ENCODE data around the gene ACOT2.
"Not testable (repeated sequence)": the region's sequence is repeated elsewhere in the genome, so short reads cannot be mapped to it uniquely, and the experiment has no call there.

- TF ChIP-seq BHLHE40 (IDR thresholded peaks at IDR 0.05; ENCODE audit: borderline replicate concordance in 1 of 2, low read depth in 2 of 2, low read length in 1 of 2); ZSCAN29 (IDR thresholded peaks at IDR 0.05); RBBP5 (conservative IDR thresholded peaks at IDR 0.05); CEBPB (IDR thresholded peaks at IDR 0.05; ENCODE audit: borderline replicate concordance in 1 of 2, low read depth in 2 of 2, low read length in 2 of 2); PBX3 (IDR thresholded peaks at IDR 0.05; ENCODE audit: insufficient replicate concordance, low read depth, low read length); MXI1 (IDR thresholded peaks at IDR 0.05; ENCODE audit: low read depth, low read length); POLR2AphosphoS5 (IDR thresholded peaks at IDR 0.05; ENCODE audit: low read length): not testable (repeated sequence)
- TF ChIP-seq CTCF (IDR thresholded peaks at IDR 0.05 in 2 of 3, conservative IDR thresholded peaks at IDR 0.05 in 1 of 3; ENCODE audit: control insufficient read depth in 2 of 3, extremely low read depth in 1 of 3, insufficient read depth in 1 of 3, low read depth in 3 of 3, low read length in 3 of 3) (peak; percentile 45 to 50 (median 48); a peak in 5 of 6 replicates), RAD21 (IDR thresholded peaks at IDR 0.05; ENCODE audit: insufficient read depth, low read depth, low read length) (0 out of 2 replicates have a peak, but pooled peaks have one; percentile 22)
These were observed 30.0 kb upstream of the ACOT2 start for GRCh38 chr14:73539017-73539416.

All from GM12878 (cell line).